Measurements from ENCODE around the gene PNP.

- TF ChIP-seq POLR2A (IDR thresholded peaks at IDR 0.05) (no peak), CTCF (IDR thresholded peaks at IDR 0.05) (no peak)
Observed at GRCh38 chr14:20428010-20428365, 41.2 kb upstream of the PNP start.
